SK-N-SH (cell line): ENCODE data around the gene CHFR. TPM values are rescaled to one million over a fixed set of nuclear protein-coding genes. Genes with fewer than 3 reads are reported as not detected.

Source experiments
- CTCF ChIA-PET: fragments of 300-600, 350-600 bp; formaldehyde crosslinking; extraction: SDS; loops from one replicate; lab custom pipeline; 2021; lab: Yijun Ruan, JAX
- POLR2A ChIA-PET: fragments of 350-600 bp; sonication (Branson Sonifier 250); formaldehyde crosslinking; extraction: SDS; loops from one replicate; lab custom pipeline; 2020; ENCODE audit warnings: antibody characterized with exemption, inconsistent platforms; lab: Yijun Ruan, JAX
- DNase-seq: peaks from one replicate; pipeline ENCODE4 v3.0.0; 2012
- H2AFZ ChIP-seq: fragments of 200-600 bp; sonication (generic); 2 replicates; pipeline ENCODE4 v1.8.1; 2016; ENCODE audit warnings: antibody characterized with exemption, mild to moderate bottlenecking, low read depth
- H3F3A ChIP-seq: fragments of 200-600 bp; sonication (generic); replicated peaks from 2 replicates; pipeline ENCODE3; 2016; ENCODE audit warnings: antibody characterized with exemption, mild to moderate bottlenecking; ENCODE audit not compliant: insufficient read depth
- H3K27ac ChIP-seq, 2 experiments: fragments of 200-500 bp in 1 of 2; fragments of 200-600 bp in 1 of 2; sonication (Bioruptor generic) in 1 of 2; sonication (generic), shearing (Covaris generic) in 1 of 2; 2 replicates each; pipeline versions ENCODE4 v1.5.1 to v1.6.1; 2014 to 2016; ENCODE audit warnings: low read depth in 2 of 2, inconsistent platforms in 1 of 2, low read length in 1 of 2, mild to moderate bottlenecking in 1 of 2, mixed read lengths in 1 of 2
- H3K27me3 ChIP-seq: fragments of 200-600 bp; sonication (generic), shearing (Covaris generic); 2 replicates; pipeline ENCODE4 v1.6.1; 2016; ENCODE audit warnings: mixed run types; ENCODE audit not compliant: insufficient read depth
- H3K36me3 ChIP-seq, 2 experiments: fragments of 200-500 bp in 1 of 2; fragments of 200-600 bp in 1 of 2; sonication (Bioruptor generic) in 1 of 2; sonication (generic) in 1 of 2; replicated peaks in 1 of 2; 2 replicates each; pipeline versions ENCODE3 to v1.5.1; 2014 to 2016; ENCODE audit warnings: low read length in 1 of 2, mild to moderate bottlenecking in 1 of 2; ENCODE audit not compliant: insufficient read depth in 2 of 2, control insufficient read depth in 1 of 2
- H3K4me1 ChIP-seq, 2 experiments: fragments of 200-500 bp in 1 of 2; fragments of 200-600 bp in 1 of 2; sonication (Bioruptor generic) in 1 of 2; sonication (generic), shearing (Covaris generic) in 1 of 2; 2 replicates each; pipeline versions ENCODE4 v1.5.1 to v1.6.1; 2014 to 2016; ENCODE audit warnings: low read depth in 1 of 2, low read length in 1 of 2, mixed run types in 1 of 2; ENCODE audit not compliant: insufficient read depth in 2 of 2, control insufficient read depth in 1 of 2
- H3K4me2 ChIP-seq: fragments of 200-600 bp; sonication (generic), shearing (Covaris generic); 2 replicates; pipeline ENCODE4 v1.6.1; 2017; ENCODE audit warnings: mixed run types
- H3K4me3 ChIP-seq, 2 experiments: fragments of 200-500 bp in 1 of 2; fragments of 200-600 bp in 1 of 2; sonication (Bioruptor generic) in 1 of 2; sonication (generic), shearing (Covaris generic) in 1 of 2; 2 replicates each; pipeline versions ENCODE4 v1.5.1 to v1.8.1; 2014 to 2016; ENCODE audit warnings: low read depth in 2 of 2, inconsistent platforms in 1 of 2, low read length in 1 of 2, mild to moderate bottlenecking in 1 of 2, mixed read lengths in 1 of 2, moderate library complexity in 1 of 2
- H3K79me2 ChIP-seq: fragments of 200-600 bp; sonication (generic); 2 replicates; pipeline ENCODE4 v1.8.1; 2017; ENCODE audit warnings: mild to moderate bottlenecking; ENCODE audit not compliant: insufficient read depth
- H3K9ac ChIP-seq: fragments of 200-600 bp; sonication (generic); 2 replicates; pipeline ENCODE4 v1.6.1; 2017; ENCODE audit warnings: mixed run types
- H3K9me2 ChIP-seq: fragments of 200-600 bp; sonication (generic); 2 replicates; pipeline ENCODE4 v1.6.1; 2017; ENCODE audit warnings: mixed run types
- H3K9me3 ChIP-seq: fragments of 200-600 bp; sonication (generic); 2 replicates; pipeline ENCODE4 v1.6.1; 2017; ENCODE audit warnings: mixed run types, mild to moderate bottlenecking, moderate library complexity
- H4K20me1 ChIP-seq: fragments of 200-600 bp; sonication (generic); 2 replicates; pipeline ENCODE4 v1.6.1; 2017; ENCODE audit warnings: mild to moderate bottlenecking, mixed run types; ENCODE audit not compliant: insufficient read depth
- EZH2phosphoT487 ChIP-seq: fragments of 200-600 bp; sonication (generic); IDR thresholded peaks from 2 replicates; pipeline ENCODE4 v1.6.1; 2017; ENCODE audit warnings: low read depth, mixed run types, mild to moderate bottlenecking, antibody characterized with exemption, moderate library complexity, borderline replicate concordance
- FOSL2 ChIP-seq: IDR thresholded peaks from 2 replicates; pipeline ENCODE4 v1.4.0; 2012; ENCODE audit warnings: low read depth, mild to moderate bottlenecking, moderate library complexity, borderline replicate concordance
- GABPA ChIP-seq: IDR thresholded peaks from 2 replicates; pipeline ENCODE4 v1.4.0; 2012; ENCODE audit warnings: low read depth, mild to moderate bottlenecking
- GATA2 ChIP-seq: sonication (generic); formaldehyde crosslinking; IDR thresholded peaks from 2 replicates; pipeline ENCODE4 v1.5.0; 2020; ENCODE audit warnings: mild to moderate bottlenecking, missing genetic modification reagents
- JUND ChIP-seq: IDR thresholded peaks from 2 replicates; pipeline ENCODE4 v1.4.0; 2012
- MXI1 ChIP-seq: IDR thresholded peaks from 2 replicates; pipeline ENCODE4 v1.6.1; 2012; ENCODE audit warnings: mild to moderate bottlenecking, low read depth, low read length, improper control_type of control experiment
- NRF1 ChIP-seq: IDR thresholded peaks from 2 replicates; pipeline ENCODE4 v1.6.1; 2012; ENCODE audit warnings: low read depth, mild to moderate bottlenecking, low read length
- PBX3 ChIP-seq: IDR thresholded peaks from 2 replicates; pipeline ENCODE4; 2012
- RAD21 ChIP-seq: IDR thresholded peaks from 2 replicates; pipeline ENCODE4 v1.6.1; 2012; ENCODE audit warnings: mild to moderate bottlenecking, low read length
- RCOR1 ChIP-seq: fragments of 150-350 bp; IDR thresholded peaks from 2 replicates; pipeline ENCODE4 v1.6.1; 2017; ENCODE audit warnings: antibody characterized with exemption, low read length
- RFX5 ChIP-seq: IDR thresholded peaks from 2 replicates; pipeline ENCODE4 v1.6.1; 2012; ENCODE audit warnings: mild to moderate bottlenecking, improper control_type of control experiment, low read length
- SMC3 ChIP-seq: IDR thresholded peaks from 2 replicates; pipeline ENCODE4 v1.6.1; 2012; ENCODE audit warnings: low read depth, low read length, improper control_type of control experiment
- TCF12 ChIP-seq: IDR thresholded peaks from 2 replicates; pipeline ENCODE4 v1.4.0; 2012
- YY1 ChIP-seq: IDR thresholded peaks from 2 replicates; pipeline ENCODE4 v1.4.0; 2012; ENCODE audit warnings: low read depth, mild to moderate bottlenecking
- WGBS: methylation state at CpG from one replicate; pipeline ENCODE4 v1.1.6; 2017; ENCODE audit warnings: low lambda C conversion rate; 5-methylcytosine and 5-hydroxymethylcytosine counted together
- polyA plus RNA-seq, 3 experiments: library from polyadenylated mRNA; depleted of rRNA; stranded (reverse); fragments of >200 nt; gene quantifications; 2 replicates each; pipeline ENCODE4 v1.2.3, GENCODE V29; 2012
- TF ChIP-seq, protein P1 (sequence below): IDR thresholded peaks from 2 replicates; pipeline ENCODE4 v1.4.0; 2012; ENCODE audit warnings: low read depth, borderline replicate concordance
- TF ChIP-seq, protein P2 (sequence below): fragments of 150-350 bp; IDR thresholded peaks from 2 replicates; pipeline ENCODE4 v1.6.1; 2016; ENCODE audit warnings: mild to moderate bottlenecking, low read depth, low read length

CHFR gene
- polyA plus RNA-seq, 1 of the 3 experiments (the other 2 are of a cell fraction): 31.6 TPM

DNA sequence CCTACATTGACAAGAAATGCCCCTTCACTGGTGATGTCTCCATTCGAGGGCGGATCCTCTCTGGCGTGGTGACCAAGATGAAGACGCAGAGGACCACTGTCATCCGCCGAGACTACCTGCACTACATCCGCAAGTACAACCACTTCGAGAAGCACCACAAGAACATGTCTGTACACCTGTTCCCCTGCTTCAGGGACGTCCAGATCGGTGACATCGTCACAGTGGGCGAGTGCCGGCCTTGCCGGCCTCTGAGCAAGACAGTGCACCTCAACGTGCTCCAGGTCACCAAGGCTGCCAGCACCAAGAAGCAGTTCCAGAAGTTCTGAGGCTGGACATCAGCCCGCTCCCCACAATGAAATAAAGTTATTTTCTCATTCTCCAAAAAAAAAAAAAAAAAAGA lies 61.5 kb downstream of the CHFR start:
- CTCF ChIA-PET: interaction anchor here (0.7 kb wide), 1 partner anchor 58 kb away, joined by 3 read pairs; no protein-coding TSS in a partner anchor
- WGBS: 95% methylated on average over 14 of the region's 16 CpGs
- H3K36me3 ChIP-seq: peaks cover 38 to 49% of the 10 kb centered on the region in 2 experiments

GRCh38 chr12:132825089-132825488 lies 62.3 kb downstream of the CHFR start:
- H3K27me3 ChIP-seq: no peaks in the 10 kb centered on the region
- peaks cover 8 to 15% of the 10 kb centered on the region in 2 experiments; a peak in 2 of 4 replicates for H3K4me1 ChIP-seq
- H4K20me1 ChIP-seq: peaks cover 57% of the 10 kb centered on the region
- no peak overlapping the region for H3K4me2 ChIP-seq
- no peak for DNase-seq
- no peak overlapping the region for H3K9ac ChIP-seq
- H3K4me3 ChIP-seq: no peak overlapping the region
- POLR2A ChIA-PET: no interaction called here
- WGBS: 94% methylated on average over 18 of the region's 18 CpGs
- peaks cover 44 to 55% of the 10 kb centered on the region in 2 experiments for H3K36me3 ChIP-seq
- H3K27ac ChIP-seq: no peak overlapping the region
- H2AFZ ChIP-seq: no peak overlapping the region
- peaks cover 83% of the 10 kb centered on the region for H3K79me2 ChIP-seq
- CTCF ChIA-PET: no interaction called here
- H3K9me3 ChIP-seq: no peaks in the 10 kb centered on the region
- H3F3A ChIP-seq: peaks cover 4% of the 10 kb centered on the region
- no peak for TF ChIP-seq PBX3
- TF ChIP-seq MXI1: no peak
- TF ChIP-seq RFX5: no peak
- TF ChIP-seq, protein P1, sequence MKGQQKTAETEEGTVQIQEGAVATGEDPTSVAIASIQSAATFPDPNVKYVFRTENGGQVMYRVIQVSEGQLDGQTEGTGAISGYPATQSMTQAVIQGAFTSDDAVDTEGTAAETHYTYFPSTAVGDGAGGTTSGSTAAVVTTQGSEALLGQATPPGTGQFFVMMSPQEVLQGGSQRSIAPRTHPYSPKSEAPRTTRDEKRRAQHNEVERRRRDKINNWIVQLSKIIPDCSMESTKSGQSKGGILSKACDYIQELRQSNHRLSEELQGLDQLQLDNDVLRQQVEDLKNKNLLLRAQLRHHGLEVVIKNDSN: no peak
- TF ChIP-seq EZH2phosphoT487: no peak
- no peak for TF ChIP-seq GATA2
- no peak for TF ChIP-seq TCF12
- TF ChIP-seq, protein P2, sequence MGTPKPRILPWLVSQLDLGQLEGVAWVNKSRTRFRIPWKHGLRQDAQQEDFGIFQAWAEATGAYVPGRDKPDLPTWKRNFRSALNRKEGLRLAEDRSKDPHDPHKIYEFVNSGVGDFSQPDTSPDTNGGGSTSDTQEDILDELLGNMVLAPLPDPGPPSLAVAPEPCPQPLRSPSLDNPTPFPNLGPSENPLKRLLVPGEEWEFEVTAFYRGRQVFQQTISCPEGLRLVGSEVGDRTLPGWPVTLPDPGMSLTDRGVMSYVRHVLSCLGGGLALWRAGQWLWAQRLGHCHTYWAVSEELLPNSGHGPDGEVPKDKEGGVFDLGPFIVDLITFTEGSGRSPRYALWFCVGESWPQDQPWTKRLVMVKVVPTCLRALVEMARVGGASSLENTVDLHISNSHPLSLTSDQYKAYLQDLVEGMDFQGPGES: no peak
- no peak for TF ChIP-seq YY1
- TF ChIP-seq RCOR1: no peak
- TF ChIP-seq SMC3: no peak
- TF ChIP-seq RAD21: no peak
- TF ChIP-seq NRF1: no peak
- no peak for TF ChIP-seq FOSL2
- TF ChIP-seq JUND: no peak
- H3K9me2 ChIP-seq: no peaks in the 10 kb centered on the region

More for the DNA sequence above, 61.5 kb downstream of the CHFR start:
- POLR2A ChIA-PET: no interaction called here
- Histone ChIP-seq H3K4me3 (no peak overlapping the region), H3K9ac (no peak overlapping the region), H3F3A (peaks cover 4% of the 10 kb centered on the region), H3K27ac (no peak overlapping the region), H2AFZ (no peak overlapping the region), H3K4me2 (no peak overlapping the region), H3K9me3 (no peaks in the 10 kb centered on the region), H3K4me1 (peaks cover 8 to 15% of the 10 kb centered on the region in 2 experiments; a peak in 2 of 4 replicates), H3K27me3 (no peaks in the 10 kb centered on the region), H3K9me2 (no peaks in the 10 kb centered on the region), H3K79me2 (peaks cover 76% of the 10 kb centered on the region), H4K20me1 (peaks cover 57% of the 10 kb centered on the region)
- TF ChIP-seq JUND (no peak), GABPA (no peak)
- TF ChIP-seq, protein P1: no peak
- no peak for DNase-seq
